NCI-H2171 treated with DMSO at 0.1 percent for 48 hours (cell line): ENCODE results near the gene RUNDC3A.
"Not testable (repeated sequence)": the region's sequence is repeated elsewhere in the genome, so short reads cannot be mapped to it uniquely, and the experiment has no call there.

Experiments
- DNase-seq: peaks from one replicate; lab custom pipeline; 2025; lab: John Stamatoyannopoulos, UW

The RUNDC3A gene

GRCh38 chr17:44318077-44318892 lies 9.9 kb downstream of the RUNDC3A start:
- no peak for DNase-seq

DNA sequence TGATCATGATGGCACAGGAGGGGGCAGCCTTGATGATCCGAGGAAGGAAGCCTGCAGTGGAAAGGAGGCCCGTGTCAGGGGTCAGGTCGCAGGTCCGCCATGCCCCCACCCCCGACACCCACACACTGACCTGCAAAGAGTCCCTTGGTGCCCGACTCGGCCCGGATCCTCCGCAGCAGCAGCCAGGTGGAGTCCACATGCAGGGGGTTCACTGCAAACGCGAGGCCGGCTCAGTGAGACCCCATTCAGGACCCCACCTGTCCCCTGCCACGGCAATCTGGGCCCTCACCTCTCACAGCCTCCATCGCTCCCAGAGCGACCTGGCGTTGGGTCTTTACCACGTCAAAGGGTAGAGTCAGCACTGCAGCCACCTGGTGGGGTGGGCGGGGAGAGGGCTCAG lies 11.7 kb downstream of the RUNDC3A start:
- DNase-seq: no peak

DNA sequence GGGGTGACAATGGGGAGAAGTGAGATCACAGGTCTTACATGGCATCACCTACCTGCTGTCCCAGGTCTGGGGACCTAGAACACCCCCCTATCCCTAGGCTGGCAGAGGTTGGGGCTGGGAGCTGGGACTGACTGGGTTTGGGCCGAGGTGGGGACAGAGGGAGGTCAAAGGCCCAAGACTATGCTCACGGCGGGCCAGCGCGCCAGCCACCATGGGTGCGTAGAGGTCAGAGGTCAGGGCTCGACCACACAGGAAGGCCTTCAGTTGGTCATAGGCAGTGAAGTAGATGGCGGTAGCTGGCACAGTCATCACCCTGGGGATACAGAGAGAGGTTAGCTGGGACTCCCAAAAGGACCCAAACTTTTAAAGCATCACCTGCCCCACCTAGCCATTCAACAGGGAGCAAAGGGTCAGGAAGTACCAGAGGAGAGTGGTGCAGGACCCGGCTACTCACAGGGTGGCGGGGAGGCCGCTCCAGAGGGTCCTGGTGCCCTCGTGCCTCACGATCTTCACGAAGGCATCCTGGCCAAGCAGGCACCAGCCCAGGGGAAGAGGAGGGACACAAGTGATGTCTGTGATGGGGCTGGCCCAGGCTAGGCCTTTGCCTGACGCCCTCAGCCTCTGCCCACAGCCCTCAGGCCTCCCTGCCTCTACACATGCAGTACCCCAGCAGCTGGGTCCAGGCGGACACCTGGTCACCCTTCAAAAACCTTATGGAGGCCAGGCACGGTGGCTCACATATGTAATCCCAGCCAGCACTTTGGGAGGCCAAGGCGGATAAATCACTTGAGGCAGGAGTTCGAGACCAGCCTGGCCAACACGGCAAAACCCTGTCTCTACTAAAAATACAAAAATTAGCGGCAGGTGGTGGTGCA lies 13.1 kb downstream of the RUNDC3A start:
- DNase-seq: no peak

GRCh38 chr17:44322236-44322895 lies 14.0 kb downstream of the RUNDC3A start:
- DNase-seq: no peak

DNA sequence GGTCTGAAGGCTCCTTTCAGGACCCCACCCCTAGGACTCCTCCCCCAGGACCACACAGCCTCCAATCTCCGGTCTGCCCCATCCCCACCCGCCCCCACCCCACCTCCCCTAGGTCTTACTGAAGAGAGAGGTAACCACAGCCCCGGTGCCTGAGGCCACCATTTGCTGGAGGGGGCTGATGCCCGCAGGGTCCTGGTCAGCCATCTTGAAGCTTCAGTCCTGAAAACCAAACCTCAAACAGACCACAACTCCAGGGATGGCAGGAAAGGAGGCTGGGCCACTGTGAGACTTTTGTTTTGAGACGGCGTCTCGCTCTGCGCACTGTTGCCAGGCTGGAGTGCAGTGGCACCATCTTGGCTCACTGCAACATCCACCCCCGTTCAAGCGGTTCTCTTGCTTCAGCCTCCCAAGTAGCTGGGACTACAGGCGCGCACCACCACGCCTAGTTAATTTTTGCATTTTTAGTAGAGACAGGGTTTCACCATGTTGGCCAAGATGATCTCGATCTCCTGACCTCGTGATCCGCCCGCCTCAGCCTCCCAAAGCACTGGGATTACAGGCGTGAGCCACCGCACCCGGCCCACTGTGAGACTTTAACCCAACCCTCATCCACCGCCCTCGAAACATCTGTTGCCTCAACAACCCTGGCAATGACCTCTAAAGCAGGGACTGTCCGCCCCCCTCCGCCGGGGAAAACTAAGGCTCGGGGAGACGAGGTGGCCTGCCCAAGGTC lies 15.1 kb downstream of the RUNDC3A start:
- no peak for DNase-seq

DNA sequence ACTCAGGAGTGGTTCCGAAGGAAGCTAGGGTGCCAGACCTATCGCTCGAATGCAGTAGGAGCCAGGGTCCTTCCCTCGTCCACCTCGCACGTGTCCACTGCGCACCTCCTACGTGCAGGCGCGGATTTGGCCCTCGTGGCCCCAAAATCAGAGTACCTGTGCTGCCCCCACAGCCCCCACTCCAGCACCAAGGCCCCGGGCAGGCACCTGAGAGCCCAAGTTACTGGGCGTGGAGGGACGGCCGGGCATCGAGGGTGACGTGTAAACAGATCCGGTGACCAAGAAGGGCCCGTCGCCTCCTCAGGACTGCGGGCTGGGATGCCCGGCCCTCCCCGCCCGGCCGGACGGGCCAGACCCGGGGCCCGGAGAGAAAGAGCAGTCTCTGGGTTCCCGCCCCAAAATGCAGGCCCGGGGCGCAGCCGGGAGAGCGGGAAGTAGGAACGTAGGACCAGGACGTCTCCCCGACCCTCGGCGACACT lies 15.7 kb downstream of the RUNDC3A start:
- DNase-seq: no peak

GRCh38 chr17:44324571-44325275 lies 16.3 kb downstream of the RUNDC3A start, which contains the start of gene SLC25A39:
TSS of gene SLC25A39 (minus strand) at chr17:44324823. CDS start at chr17:44323562, 1,261 bp downstream.
- DNase-seq: peak; percentile 78

GRCh38 chr17:44326861-44327444 lies 18.6 kb downstream of the RUNDC3A start:
- peak; percentile 90 for DNase-seq

GRCh38 chr17:44327715-44328449 lies 19.5 kb downstream of the RUNDC3A start:
- DNase-seq: no peak

DNA sequence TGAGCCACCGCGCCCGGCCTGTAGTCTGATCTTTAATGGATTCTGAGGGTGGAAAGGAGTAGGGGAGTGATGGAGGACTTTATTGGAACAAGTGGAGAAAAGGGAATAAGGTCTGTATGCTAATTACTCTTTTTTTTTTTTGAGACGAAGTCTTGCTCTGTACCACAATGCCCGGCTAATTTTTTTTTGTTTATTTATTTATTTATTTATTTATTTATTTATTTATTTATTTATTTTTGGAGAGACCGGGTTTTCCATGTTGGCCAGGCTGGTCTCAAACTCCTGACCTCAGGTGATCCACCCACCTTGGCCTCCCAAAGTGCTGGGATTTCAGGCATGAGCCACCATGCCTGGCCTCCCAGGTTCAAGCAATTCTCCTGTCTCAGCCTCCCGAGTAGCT lies 21.1 kb downstream of the RUNDC3A start:
- not testable (repeated sequence) for DNase-seq

DNA sequence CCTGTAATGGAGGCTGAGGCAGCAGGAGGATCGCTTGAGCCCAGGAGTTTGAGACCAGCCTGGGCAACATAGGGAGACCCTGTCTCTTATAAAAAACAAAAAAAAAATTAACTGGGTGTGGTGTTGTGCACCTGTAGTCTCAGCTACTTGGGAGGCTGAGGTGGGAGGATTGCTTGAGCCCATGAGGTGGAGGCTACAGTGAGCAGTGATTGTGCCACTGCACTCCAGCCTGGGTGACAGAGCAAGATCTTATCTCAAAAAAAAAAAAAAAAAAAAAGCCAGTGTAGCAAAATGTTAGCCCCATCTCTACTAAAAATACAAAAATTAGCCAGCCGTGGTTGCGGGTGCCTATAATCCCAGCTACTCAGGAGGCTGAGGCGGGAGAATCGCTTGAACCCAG lies 21.9 kb downstream of the RUNDC3A start:
- DNase-seq: not testable (repeated sequence)

GRCh38 chr17:44331249-44331760 lies 22.9 kb downstream of the RUNDC3A start:
- peak; percentile 58 for DNase-seq

- DNase-seq: no peak
Measured at GRCh38 chr17:44333371-44333770, 25.0 kb downstream of the RUNDC3A start.

DNA sequence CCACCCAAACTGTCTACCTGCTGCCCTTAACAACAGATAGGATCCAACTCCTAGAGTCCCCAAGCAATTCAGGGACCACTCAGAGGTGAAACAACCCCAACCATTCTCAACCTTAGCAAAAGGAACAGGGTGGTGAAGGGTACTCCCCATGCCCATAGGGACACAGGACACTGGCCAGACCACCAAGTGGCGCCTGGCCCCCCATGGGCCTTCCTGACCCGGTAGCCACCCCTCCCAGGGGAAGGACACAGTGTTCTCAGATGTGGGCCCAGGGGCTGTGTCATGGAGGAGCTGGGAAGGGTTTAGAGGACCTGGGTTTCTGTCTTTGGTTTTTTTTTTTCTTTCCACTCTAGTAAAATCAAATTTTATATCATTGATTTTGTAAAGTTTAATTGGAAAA lies 25.9 kb downstream of the RUNDC3A start:
- no peak for DNase-seq

GRCh38 chr17:44334727-44335126 lies 26.3 kb downstream of the RUNDC3A start:
- DNase-seq: no peak

GRCh38 chr17:44335564-44335963 lies 27.2 kb downstream of the RUNDC3A start:
- no peak for DNase-seq

DNA sequence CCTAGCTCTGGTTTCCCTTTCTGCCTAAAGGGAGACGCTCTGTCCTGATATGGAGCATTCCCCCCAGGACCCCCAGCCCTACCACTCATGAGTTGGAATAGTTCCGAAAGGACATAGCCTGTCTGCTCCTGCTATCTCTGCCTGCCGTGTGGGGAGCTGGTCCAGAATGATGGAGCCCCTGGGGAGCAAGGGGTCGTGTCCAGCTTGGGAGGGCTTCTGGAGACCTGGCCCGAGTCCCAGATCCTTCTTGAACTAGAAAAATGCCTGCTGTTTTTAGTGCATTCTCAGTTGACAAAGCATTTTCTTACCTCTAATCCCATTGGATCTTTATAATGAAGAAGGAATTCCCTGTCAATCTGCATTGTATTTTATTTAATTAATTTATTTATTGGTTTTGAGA lies 27.6 kb downstream of the RUNDC3A start:
- DNase-seq: no peak

GRCh38 chr17:44338702-44339101 lies 30.3 kb downstream of the RUNDC3A start:
- DNase-seq: no peak

DNA sequence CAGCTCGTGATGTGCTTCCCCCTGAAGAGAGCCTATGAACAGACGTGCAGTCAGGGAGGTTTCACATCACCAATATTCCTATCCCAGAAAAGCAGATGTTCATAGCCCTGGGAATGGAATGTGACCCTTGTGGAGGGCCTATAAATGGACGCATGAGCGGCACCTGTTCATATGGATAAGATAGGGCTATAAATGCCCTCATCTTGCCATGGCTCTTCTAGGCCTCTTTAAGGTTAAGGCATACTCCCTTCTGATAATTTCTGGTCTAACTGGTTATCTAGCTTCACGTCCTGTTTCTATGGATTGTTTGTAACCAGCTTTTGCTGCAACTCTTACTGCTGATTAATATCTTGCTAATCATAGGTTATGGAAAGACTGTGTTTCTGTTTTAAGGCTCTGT lies 32.2 kb downstream of the RUNDC3A start:
- DNase-seq: not testable (repeated sequence)
